IPS-18c (cell line): ENCODE measurements around the gene TSHZ1.
"Not testable (repeated sequence)": the region's sequence is repeated elsewhere in the genome, so short reads cannot be mapped to it uniquely, and the experiment has no call there.

Experiments
- H3K4me3 ChIP-seq: 2 replicates; pipeline ENCODE4 v1.7.0; 2013; ENCODE audit warnings: low read depth, mild to moderate bottlenecking, low read length, moderate library complexity; ENCODE audit not compliant: insufficient read depth
- H3K9me3 ChIP-seq: one replicate; pipeline ENCODE4 v1.6.1; 2013; ENCODE audit warnings: mild to moderate bottlenecking, low read length, moderate library complexity; ENCODE audit not compliant: control insufficient read depth, insufficient read depth

The TSHZ1 gene

DNA sequence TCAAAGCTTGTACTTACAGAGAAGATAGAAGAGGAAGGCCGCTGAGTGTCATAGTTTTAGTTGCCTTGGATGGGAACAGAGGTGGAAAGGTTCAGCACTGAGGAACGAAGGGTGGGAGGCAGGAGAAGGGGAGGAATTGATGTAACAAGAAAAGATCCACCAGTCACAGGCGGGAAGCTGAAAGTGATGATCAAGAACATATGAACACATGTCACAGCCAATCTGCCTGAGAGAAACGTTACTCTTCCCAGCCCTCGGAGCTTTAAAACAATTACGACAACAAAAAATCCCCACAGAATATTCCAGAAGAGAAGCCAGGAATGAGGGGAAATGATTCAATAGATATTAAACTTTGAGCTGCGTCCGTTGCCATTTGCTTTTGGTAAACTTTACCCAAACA lies 87.1 kb downstream of the TSHZ1 start:
- no peak overlapping the region for H3K4me3 ChIP-seq
- H3K9me3 ChIP-seq, result no peaks in the 10 kb centered on the region

GRCh38 chr18:75304678-75305557 lies 94.3 kb downstream of the TSHZ1 start:
- H3K9me3 ChIP-seq, result no peaks in the 10 kb centered on the region
- H3K4me3 ChIP-seq, result no peak overlapping the region

- H3K9me3 ChIP-seq, result no peaks in the 10 kb centered on the region
- H3K4me3 ChIP-seq, result no peak overlapping the region
These were observed 95.4 kb downstream of the TSHZ1 start for GRCh38 chr18:75305984-75306383.

- H3K9me3 ChIP-seq, result no peaks in the 10 kb centered on the region
- H3K4me3 ChIP-seq, result no peak overlapping the region
These were observed 96.9 kb downstream of the TSHZ1 start for GRCh38 chr18:75307530-75307929.

- Histone ChIP-seq H3K4me3 (no peak overlapping the region), H3K9me3 (no peaks in the 10 kb centered on the region)
These were observed 99.0 kb downstream of the TSHZ1 start for GRCh38 chr18:75309564-75309963.

- Histone ChIP-seq H3K9me3 (no peaks in the 10 kb centered on the region), H3K4me3 (no peak overlapping the region)
These were observed 103.5 kb downstream of the TSHZ1 start for GRCh38 chr18:75314117-75314516.

DNA sequence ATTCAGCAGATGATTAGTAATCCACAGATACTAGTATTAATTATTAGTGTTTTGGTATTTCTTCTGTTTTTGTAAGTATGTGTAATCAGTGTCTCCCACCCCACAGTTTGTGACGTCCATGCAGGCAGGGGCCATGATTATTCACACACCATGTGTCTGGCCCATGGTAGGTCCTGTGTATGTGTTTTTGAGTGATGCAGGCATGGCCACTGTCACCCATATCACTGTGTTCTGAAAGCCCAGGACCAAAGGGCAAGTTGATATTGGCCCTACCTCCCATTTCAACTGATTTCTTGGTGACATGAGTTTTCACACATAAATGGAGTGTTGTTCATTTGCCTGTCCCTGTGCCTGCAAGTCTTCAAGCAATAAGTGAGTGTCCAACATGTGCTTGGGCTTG lies 104.0 kb downstream of the TSHZ1 start:
- H3K4me3 ChIP-seq, result no peak overlapping the region

DNA sequence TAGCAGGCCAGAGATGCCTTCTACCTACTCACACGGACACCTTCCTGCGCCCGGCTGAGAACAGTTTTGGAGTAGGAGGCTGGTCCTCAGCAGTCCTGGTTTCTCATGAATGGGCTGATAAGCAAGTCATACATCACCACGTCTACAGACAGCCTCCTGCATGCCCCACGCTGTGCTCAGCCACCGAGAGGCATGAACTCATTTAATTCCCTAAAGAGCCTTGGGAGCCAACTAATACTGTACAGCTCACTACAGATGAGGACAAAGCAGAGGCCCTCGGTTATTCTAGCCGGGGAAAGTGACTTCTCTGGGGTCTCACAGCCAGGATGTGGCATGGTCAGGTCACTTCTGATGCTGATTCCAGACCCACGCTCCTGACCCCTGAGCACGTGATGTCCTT lies 105.6 kb downstream of the TSHZ1 start:
- H3K4me3 ChIP-seq, result no peak overlapping the region
- H3K9me3 ChIP-seq, result no peaks in the 10 kb centered on the region

More for the DNA sequence above, 104.0 kb downstream of the TSHZ1 start:
- H3K9me3 ChIP-seq, result no peaks in the 10 kb centered on the region

DNA sequence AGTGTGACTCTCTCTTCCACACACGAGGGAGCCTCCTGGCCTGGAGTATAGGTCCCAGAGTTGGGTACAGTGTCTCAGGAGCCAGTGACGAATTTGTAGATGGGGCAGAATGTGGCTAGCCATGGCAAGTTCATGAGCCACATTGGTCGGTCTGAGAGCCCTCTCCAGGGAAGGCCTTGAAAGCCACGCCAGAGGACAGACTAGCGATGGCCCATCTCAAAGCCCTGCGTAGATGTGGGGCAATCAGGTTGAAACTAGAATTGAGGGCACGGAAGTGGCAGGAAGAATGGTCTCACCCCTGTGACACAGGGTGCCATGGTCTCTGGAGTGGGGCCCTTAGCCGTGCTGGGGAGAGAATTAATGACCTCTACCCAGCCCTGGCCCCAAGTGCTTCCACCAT lies 106.2 kb downstream of the TSHZ1 start:
- H3K4me3 ChIP-seq, result no peak overlapping the region

DNA sequence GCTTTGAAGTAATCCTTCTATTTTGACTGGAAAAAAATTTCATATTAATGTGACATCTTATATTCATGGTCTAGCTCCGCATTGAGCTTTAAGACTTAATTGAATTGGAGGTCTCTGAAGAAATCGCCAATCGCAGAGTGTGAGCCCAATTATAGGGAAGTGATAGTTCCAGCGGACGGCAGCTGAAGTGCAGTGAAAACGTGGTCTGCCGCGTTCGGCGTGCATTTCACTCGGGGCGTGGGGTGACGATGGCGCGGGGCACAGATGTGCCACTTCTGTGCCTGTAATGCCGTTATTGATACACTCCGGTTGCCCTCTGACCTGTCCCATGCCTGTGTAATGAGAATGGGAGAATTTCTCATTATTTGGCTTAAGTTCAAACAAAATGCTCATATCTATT lies 106.7 kb downstream of the TSHZ1 start:
- H3K4me3 ChIP-seq, result no peak overlapping the region
- H3K9me3 ChIP-seq, result no peaks in the 10 kb centered on the region

More for the DNA sequence above, 106.2 kb downstream of the TSHZ1 start:
- H3K9me3 ChIP-seq, result no peaks in the 10 kb centered on the region

DNA sequence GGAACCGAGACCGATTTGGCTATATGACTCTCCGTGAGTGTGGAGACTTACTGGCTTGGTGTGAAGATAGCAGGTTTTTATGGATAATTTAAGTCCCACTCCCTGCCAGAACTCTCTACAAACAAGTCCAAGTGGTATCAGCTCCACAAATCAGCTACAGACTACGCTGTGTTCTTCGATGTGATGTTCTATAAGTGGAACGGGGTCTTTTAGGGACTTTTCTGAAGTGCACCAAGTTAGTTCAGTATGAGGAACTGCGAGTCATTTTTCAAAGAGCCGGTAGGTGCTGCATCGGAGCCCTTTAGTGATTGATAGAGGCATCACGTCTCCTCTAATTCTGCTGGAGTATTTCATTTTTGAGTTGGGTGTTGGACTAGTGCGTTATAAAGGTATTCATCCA lies 107.1 kb downstream of the TSHZ1 start:
- Histone ChIP-seq H3K9me3 (no peaks in the 10 kb centered on the region), H3K4me3 (no peak overlapping the region)

GRCh38 chr18:75319905-75320304 lies 109.3 kb downstream of the TSHZ1 start:
- Histone ChIP-seq H3K4me3 (no peak overlapping the region), H3K9me3 (no peaks in the 10 kb centered on the region)

- H3K9me3 ChIP-seq, result no peaks in the 10 kb centered on the region
- H3K4me3 ChIP-seq, result no peak overlapping the region
These were observed 109.9 kb downstream of the TSHZ1 start for GRCh38 chr18:75320506-75320905.

DNA sequence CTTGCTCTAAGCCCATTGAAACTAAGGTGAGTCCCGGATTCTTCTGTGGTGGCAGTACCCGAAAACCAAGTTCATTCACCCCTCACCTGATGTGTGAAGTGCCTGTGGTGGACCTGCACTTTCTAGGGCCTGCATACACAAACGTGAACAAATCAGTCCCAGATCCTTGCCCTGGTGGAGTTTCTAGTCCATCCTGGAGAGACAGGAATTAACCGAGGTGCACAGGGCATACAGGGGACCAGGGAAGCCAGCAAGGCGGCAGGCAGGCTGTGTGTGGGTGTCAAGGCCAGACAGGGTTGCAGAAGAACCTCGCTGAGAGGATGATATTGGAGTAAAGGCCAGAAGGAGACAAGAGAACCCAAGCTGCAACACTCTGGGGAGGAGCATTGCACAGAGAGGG lies 110.8 kb downstream of the TSHZ1 start:
- Histone ChIP-seq H3K4me3 (no peak overlapping the region), H3K9me3 (no peaks in the 10 kb centered on the region)

- Histone ChIP-seq H3K9me3 (no peaks in the 10 kb centered on the region), H3K4me3 (no peak overlapping the region)
These were observed 111.6 kb downstream of the TSHZ1 start for GRCh38 chr18:75322206-75322605.

DNA sequence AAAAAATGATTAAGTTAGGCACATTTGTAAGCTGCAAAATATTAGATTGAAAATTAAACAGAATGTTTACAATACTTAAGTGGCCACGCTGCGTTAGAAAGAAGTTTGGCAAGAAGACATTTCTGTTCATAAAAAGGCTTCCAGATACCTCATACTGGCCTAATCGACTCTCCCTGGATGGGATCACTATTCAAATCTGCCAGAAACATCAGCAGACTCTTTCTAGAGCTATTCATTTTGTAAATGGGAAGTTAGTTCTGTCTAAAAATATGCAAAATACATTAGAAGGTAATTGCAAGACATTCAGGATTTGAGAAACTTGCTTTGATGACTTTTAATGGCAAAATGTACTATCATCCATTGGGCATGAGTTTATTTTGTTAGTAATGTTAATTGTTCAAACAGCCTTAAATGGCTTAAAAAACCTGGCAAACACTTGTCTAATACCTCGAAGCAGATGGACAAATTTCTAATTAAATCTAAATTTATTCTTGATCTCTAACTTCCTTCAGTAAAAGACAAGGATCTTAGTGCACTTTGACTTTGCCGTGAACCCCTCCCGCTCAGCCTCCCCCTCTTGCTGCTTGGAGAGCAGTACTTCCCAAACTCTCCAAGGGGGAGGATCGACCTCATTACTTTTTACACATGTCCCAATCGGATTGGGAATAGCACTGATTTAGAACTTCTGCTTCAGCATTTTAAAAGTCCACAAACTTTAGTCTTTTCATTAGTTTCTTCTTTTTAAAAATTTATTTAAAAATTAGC lies 113.4 kb downstream of the TSHZ1 start:
- no peaks in the 10 kb centered on the region for H3K9me3 ChIP-seq
- no peak overlapping the region for H3K4me3 ChIP-seq

GRCh38 chr18:75324686-75325257 lies 114.2 kb downstream of the TSHZ1 start:
- Histone ChIP-seq H3K9me3 (no peaks in the 10 kb centered on the region), H3K4me3 (no peak overlapping the region)

- H3K9me3 ChIP-seq, H3K4me3 ChIP-seq: not testable (repeated sequence)
These were observed 119.2 kb downstream of the TSHZ1 start for GRCh38 chr18:75329753-75330152.
